Neural crest cell (in vitro differentiated cells): ENCODE data around the gene TM4SF1. TPM values are rescaled to one million over a fixed set of nuclear protein-coding genes. Genes with fewer than 3 reads are reported as not detected.
"Not testable (repeated sequence)": the region's sequence is repeated elsewhere in the genome, so short reads cannot be mapped to it uniquely, and the experiment has no call there.

ENCODE experiments used
- DNase-seq: peaks from one replicate; pipeline ENCODE4 v3.0.0; 2021; ENCODE audit warnings: low read depth, mixed read lengths, low spot score
- H3K27ac Mint-ChIP-seq: one replicate; pipeline ENCODE4 v1.8.0; 2021; ENCODE audit warnings: mild to moderate bottlenecking, mixed read lengths; ENCODE audit not compliant: unreplicated experiment
- H3K27me3 Mint-ChIP-seq: 2 replicates; pipeline ENCODE4 v1.8.0; 2021; ENCODE audit warnings: low read depth, mild to moderate bottlenecking, mixed read lengths
- H3K36me3 Mint-ChIP-seq: 2 replicates; pipeline ENCODE4 v1.8.0; 2021; ENCODE audit warnings: low read depth, mild to moderate bottlenecking, mixed read lengths
- H3K4me1 Mint-ChIP-seq: 2 replicates; pipeline ENCODE4 v1.8.0; 2021; ENCODE audit warnings: mixed read lengths
- H3K4me3 Mint-ChIP-seq: one replicate; pipeline ENCODE4 v1.8.0; 2021; ENCODE audit warnings: mild to moderate bottlenecking, mixed read lengths
- H3K9me3 Mint-ChIP-seq: 2 replicates; pipeline ENCODE4 v1.8.0; 2021; ENCODE audit warnings: mixed read lengths
- total RNA-seq: library from RNA; stranded (reverse); gene quantifications from 2 replicates; pipeline ENCODE4 v1.2.1, GENCODE V29; 2021
- TF ChIP-seq, protein P1 (sequence below): fragments of 200-600 bp; sonication (generic); conservative IDR thresholded peaks from 2 replicates; pipeline ENCODE4 v1.5.0; 2021; ENCODE audit warnings: antibody characterized with exemption, mild to moderate bottlenecking

The TM4SF1 gene
- total RNA-seq, 1 donor from 2014 or later: not detected

DNA sequence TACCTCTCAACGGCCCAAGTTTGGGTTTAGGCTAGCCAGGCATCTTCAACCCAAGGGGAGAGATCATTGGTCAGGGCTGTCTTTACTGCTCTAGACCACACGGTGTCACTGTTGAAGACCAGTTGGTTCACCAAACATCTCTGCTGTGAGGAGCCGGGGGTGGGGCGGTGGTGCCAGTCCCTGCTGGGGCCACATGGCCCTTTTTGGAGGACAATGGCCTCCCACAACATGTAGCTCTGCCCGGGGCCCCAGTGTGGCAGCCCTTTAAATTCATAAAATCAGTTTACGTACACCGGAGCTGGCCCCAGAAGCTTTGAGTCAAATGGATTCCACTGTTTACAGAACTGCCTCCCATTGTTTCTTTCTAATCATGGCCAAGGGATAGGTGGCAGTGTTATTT is 24.9 kb downstream of the TM4SF1 start:
- no peaks in the 10 kb centered on the region for H3K4me1 Mint-ChIP-seq
- H3K36me3 Mint-ChIP-seq: no peaks in the 10 kb centered on the region
- peaks cover 85% of the 10 kb centered on the region for H3K27me3 Mint-ChIP-seq
- H3K4me3 Mint-ChIP-seq: no peak overlapping the region
- H3K9me3 Mint-ChIP-seq: no peaks in the 10 kb centered on the region
- peak; percentile 24 for DNase-seq
- TF ChIP-seq, protein P1, sequence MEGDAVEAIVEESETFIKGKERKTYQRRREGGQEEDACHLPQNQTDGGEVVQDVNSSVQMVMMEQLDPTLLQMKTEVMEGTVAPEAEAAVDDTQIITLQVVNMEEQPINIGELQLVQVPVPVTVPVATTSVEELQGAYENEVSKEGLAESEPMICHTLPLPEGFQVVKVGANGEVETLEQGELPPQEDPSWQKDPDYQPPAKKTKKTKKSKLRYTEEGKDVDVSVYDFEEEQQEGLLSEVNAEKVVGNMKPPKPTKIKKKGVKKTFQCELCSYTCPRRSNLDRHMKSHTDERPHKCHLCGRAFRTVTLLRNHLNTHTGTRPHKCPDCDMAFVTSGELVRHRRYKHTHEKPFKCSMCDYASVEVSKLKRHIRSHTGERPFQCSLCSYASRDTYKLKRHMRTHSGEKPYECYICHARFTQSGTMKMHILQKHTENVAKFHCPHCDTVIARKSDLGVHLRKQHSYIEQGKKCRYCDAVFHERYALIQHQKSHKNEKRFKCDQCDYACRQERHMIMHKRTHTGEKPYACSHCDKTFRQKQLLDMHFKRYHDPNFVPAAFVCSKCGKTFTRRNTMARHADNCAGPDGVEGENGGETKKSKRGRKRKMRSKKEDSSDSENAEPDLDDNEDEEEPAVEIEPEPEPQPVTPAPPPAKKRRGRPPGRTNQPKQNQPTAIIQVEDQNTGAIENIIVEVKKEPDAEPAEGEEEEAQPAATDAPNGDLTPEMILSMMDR: peak; percentile 69
- H3K27ac Mint-ChIP-seq: no peak overlapping the region

DNA sequence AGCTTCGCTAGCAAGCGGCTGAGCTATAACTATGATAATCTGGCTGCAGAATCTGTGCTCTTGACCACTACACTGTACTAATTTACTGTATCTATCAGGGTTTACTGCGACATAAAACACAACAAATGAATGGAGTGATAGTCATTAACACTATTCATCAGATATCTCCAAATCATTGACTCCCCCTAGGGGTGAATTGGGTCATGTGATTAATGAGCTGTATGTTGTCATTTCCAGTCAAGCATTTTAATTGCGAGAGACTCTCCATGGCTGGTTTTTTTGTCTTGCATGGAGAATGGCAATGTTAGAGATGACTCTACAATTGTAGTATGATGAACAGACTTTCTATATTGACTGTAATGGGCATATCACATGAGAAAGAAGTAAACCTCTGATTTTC is 33.5 kb downstream of the TM4SF1 start:
- H3K27me3 Mint-ChIP-seq: peaks cover 33% of the 10 kb centered on the region
- H3K27ac Mint-ChIP-seq: no peak overlapping the region
- no peaks in the 10 kb centered on the region for H3K4me1 Mint-ChIP-seq
- H3K4me3 Mint-ChIP-seq: no peak overlapping the region
- DNase-seq: no peak
- no peaks in the 10 kb centered on the region for H3K36me3 Mint-ChIP-seq
- TF ChIP-seq, protein P1: no peak
- H3K9me3 Mint-ChIP-seq: no peaks in the 10 kb centered on the region

GRCh38 chr3:149342413-149343380 is 34.8 kb downstream of the TM4SF1 start:
- peaks cover 21% of the 10 kb centered on the region for H3K27me3 Mint-ChIP-seq
- DNase-seq: no peak
- H3K9me3 Mint-ChIP-seq: peaks cover 2% of the 10 kb centered on the region
- H3K4me3 Mint-ChIP-seq: no peak overlapping the region
- TF ChIP-seq, protein P1: no peak
- H3K36me3 Mint-ChIP-seq: no peaks in the 10 kb centered on the region
- no peaks in the 10 kb centered on the region for H3K4me1 Mint-ChIP-seq
- no peak overlapping the region for H3K27ac Mint-ChIP-seq

DNA sequence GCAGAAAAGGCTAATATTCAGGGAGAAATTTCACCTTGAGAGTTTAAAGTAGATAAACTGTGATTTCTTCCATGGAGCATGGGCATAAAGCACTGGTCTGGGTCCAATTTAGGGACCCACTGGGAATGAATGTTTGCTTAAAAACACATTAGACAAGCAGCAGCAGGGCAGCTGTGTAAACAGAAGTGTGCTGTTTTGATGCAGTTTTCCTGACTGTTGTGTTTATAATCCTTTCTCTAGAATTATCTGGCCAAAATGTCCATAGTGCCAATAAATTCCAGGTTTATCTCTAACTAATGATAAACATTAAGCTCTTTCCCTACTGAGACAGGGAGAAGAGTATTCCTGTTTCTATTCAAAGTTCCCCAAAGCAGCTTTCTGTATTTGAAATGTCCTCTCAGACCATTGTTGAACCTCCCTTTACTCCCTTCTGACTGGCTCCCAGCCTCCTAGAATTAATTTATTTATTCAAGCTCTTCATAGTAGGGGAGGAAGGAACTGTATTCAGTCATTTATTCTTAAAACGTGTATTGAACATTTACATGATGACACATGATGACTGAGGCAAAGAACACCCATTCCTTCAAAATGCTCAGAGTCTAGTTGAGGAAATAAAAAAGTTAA is 37.0 kb downstream of the TM4SF1 start:
- DNase-seq: no peak
- Mint-ChIP-seq H3K27ac (no peak overlapping the region), H3K4me3 (no peak overlapping the region), H3K4me1 (no peaks in the 10 kb centered on the region), H3K27me3 (peaks cover 15% of the 10 kb centered on the region), H3K36me3 (no peaks in the 10 kb centered on the region), H3K9me3 (peaks cover 2% of the 10 kb centered on the region)
- TF ChIP-seq, protein P1: no peak

DNA sequence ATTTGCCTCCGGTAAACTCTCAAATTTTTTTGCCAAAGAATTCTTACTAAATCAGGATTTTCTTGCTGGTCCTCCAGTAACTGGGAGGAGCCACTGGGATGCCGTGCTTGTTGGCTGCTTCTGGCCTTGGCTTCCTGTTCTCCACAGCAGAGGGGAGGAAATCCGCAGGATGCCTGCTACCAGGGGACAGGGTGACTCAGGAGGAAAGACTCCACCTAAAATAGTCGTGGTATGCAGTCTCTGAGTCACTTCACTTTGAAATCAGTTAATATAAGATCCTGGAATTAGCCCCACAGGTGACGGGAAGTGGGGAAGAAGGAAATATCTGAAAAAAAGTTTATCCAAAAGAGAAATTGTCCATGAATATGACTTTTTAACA is 37.5 kb downstream of the TM4SF1 start:
- no peak overlapping the region for H3K27ac Mint-ChIP-seq
- TF ChIP-seq, protein P1: no peak
- H3K27me3 Mint-ChIP-seq: peaks cover 15% of the 10 kb centered on the region
- no peaks in the 10 kb centered on the region for H3K4me1 Mint-ChIP-seq
- H3K4me3 Mint-ChIP-seq: no peak overlapping the region
- no peak for DNase-seq
- H3K36me3 Mint-ChIP-seq: no peaks in the 10 kb centered on the region
- peaks cover 2% of the 10 kb centered on the region for H3K9me3 Mint-ChIP-seq

GRCh38 chr3:149337486-149337885 is 40.0 kb downstream of the TM4SF1 start:
- H3K4me1 Mint-ChIP-seq: peaks cover 12% of the 10 kb centered on the region
- H3K9me3 Mint-ChIP-seq, H3K4me3 Mint-ChIP-seq, H3K36me3 Mint-ChIP-seq, H3K27me3 Mint-ChIP-seq, DNase-seq, H3K27ac Mint-ChIP-seq: not testable (repeated sequence)
